Neutrophil (primary cell): ENCODE data around the gene BOD1L1.

Experiments
- H3K27ac ChIP-seq: fragments of 200-600 bp; sonication (generic); 2 replicates; pipeline ENCODE4 v1.5.1; 2016; ENCODE audit warnings: mild to moderate bottlenecking, moderate library complexity
- H3K27me3 ChIP-seq: fragments of 200-600 bp; sonication (generic); 2 replicates; pipeline ENCODE4 v1.6.0; 2016; ENCODE audit warnings: mild to moderate bottlenecking
- H3K36me3 ChIP-seq: fragments of 200-600 bp; sonication (generic); 2 replicates; pipeline ENCODE4 v1.5.1; 2017
- H3K4me1 ChIP-seq, 2 experiments: fragments of 200-600 bp in 1 of 2; sonication (generic) in 1 of 2; 1 replicate in 1 of 2; 2 replicates in 1 of 2; pipeline versions ENCODE4 v1.5.1 to v1.6.1; 2013 to 2016; ENCODE audit warnings: low read depth in 1 of 2, low read length in 1 of 2, mild to moderate bottlenecking in 1 of 2, moderate library complexity in 1 of 2; ENCODE audit not compliant: control insufficient read depth in 1 of 2, insufficient read depth in 1 of 2
- H3K4me3 ChIP-seq, 2 experiments: fragments of 200-600 bp in 1 of 2; sonication (generic) in 1 of 2; 1 replicate in 1 of 2; 2 replicates in 1 of 2; pipeline ENCODE4 v1.5.1; 2013 to 2016; ENCODE audit warnings: low read depth in 1 of 2, low read length in 1 of 2, mild to moderate bottlenecking in 1 of 2, moderate library complexity in 1 of 2
- H3K9me3 ChIP-seq: fragments of 200-600 bp; sonication (generic); 2 replicates; pipeline ENCODE4 v1.5.1; 2016
- CTCF ChIP-seq: fragments of 200-600 bp; sonication (generic); IDR thresholded peaks from 2 replicates; pipeline ENCODE4 v1.5.1; 2016; ENCODE audit warnings: antibody characterized with exemption

The BOD1L1 gene

GRCh38 chr4:13659341-13660070, 32.0 kb upstream of the BOD1L1 start:
- Histone ChIP-seq H3K36me3 (no peaks in the 10 kb centered on the region), H3K4me3 (no peak overlapping the region), H3K9me3 (no peaks in the 10 kb centered on the region), H3K27ac (no peak overlapping the region), H3K4me1 (peaks cover 2 to 4% of the 10 kb centered on the region in 2 experiments), H3K27me3 (peaks cover 6% of the 10 kb centered on the region)
- no peak for TF ChIP-seq CTCF

GRCh38 chr4:13656569-13657405, 29.3 kb upstream of the BOD1L1 start:
- TF ChIP-seq CTCF: peak; percentile 70
- no peak overlapping the region for H3K27ac ChIP-seq
- H3K9me3 ChIP-seq: no peaks in the 10 kb centered on the region
- no peak overlapping the region for H3K4me3 ChIP-seq
- no peaks in the 10 kb centered on the region for H3K36me3 ChIP-seq
- H3K27me3 ChIP-seq: peaks cover 6% of the 10 kb centered on the region
- H3K4me1 ChIP-seq: peaks cover 4 to 5% of the 10 kb centered on the region in 2 experiments

GRCh38 chr4:13654162-13654797, 26.8 kb upstream of the BOD1L1 start:
- Histone ChIP-seq H3K36me3 (no peaks in the 10 kb centered on the region), H3K9me3 (no peaks in the 10 kb centered on the region), H3K4me1 (peaks cover 4 to 5% of the 10 kb centered on the region in 2 experiments), H3K27ac (no peak overlapping the region), H3K27me3 (peaks cover 6% of the 10 kb centered on the region), H3K4me3 (peak overlapping the region; percentile 64 to 79)
- TF ChIP-seq CTCF: peak; percentile 78

GRCh38 chr4:13653766-13654161, 26.2 kb upstream of the BOD1L1 start:
- H3K4me1 ChIP-seq: peaks cover 4 to 5% of the 10 kb centered on the region in 2 experiments
- no peaks in the 10 kb centered on the region for H3K9me3 ChIP-seq
- no peaks in the 10 kb centered on the region for H3K36me3 ChIP-seq
- no peak for TF ChIP-seq CTCF
- H3K4me3 ChIP-seq: peak overlapping the region; percentile 64 to 79
- H3K27me3 ChIP-seq: peaks cover 6% of the 10 kb centered on the region
- H3K27ac ChIP-seq: no peak overlapping the region

- H3K27me3 ChIP-seq: peaks cover 17% of the 10 kb centered on the region
- no peaks in the 10 kb centered on the region for H3K4me1 ChIP-seq
- H3K27ac ChIP-seq: no peak overlapping the region
- H3K9me3 ChIP-seq: no peaks in the 10 kb centered on the region
- no peak overlapping the region for H3K4me3 ChIP-seq
- no peak for TF ChIP-seq CTCF
- H3K36me3 ChIP-seq: no peaks in the 10 kb centered on the region
These were observed 19.5 kb upstream of the BOD1L1 start for GRCh38 chr4:13647031-13647430.
